GM10266 (cell line): ENCODE data around the gene PLA2G4D.

Experiments used
- DNase-seq: peaks from one replicate; pipeline ENCODE4 v3.0.0; 2012; ENCODE audit errors: extremely low spot score
- TF ChIP-seq, protein P1 (sequence below): IDR thresholded peaks from 2 replicates; pipeline ENCODE4 v1.5.1; 2012; ENCODE audit warnings: mild to moderate bottlenecking, low read depth; ENCODE audit not compliant: control insufficient read depth, insufficient read depth; ENCODE audit errors: missing control alignments

PLA2G4D gene

GRCh38 chr15:42084465-42085235 lies 9.7 kb downstream of the PLA2G4D start:
- peak; percentile 77 for DNase-seq
- TF ChIP-seq, protein P1, sequence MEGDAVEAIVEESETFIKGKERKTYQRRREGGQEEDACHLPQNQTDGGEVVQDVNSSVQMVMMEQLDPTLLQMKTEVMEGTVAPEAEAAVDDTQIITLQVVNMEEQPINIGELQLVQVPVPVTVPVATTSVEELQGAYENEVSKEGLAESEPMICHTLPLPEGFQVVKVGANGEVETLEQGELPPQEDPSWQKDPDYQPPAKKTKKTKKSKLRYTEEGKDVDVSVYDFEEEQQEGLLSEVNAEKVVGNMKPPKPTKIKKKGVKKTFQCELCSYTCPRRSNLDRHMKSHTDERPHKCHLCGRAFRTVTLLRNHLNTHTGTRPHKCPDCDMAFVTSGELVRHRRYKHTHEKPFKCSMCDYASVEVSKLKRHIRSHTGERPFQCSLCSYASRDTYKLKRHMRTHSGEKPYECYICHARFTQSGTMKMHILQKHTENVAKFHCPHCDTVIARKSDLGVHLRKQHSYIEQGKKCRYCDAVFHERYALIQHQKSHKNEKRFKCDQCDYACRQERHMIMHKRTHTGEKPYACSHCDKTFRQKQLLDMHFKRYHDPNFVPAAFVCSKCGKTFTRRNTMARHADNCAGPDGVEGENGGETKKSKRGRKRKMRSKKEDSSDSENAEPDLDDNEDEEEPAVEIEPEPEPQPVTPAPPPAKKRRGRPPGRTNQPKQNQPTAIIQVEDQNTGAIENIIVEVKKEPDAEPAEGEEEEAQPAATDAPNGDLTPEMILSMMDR: peak; percentile 92

DNA sequence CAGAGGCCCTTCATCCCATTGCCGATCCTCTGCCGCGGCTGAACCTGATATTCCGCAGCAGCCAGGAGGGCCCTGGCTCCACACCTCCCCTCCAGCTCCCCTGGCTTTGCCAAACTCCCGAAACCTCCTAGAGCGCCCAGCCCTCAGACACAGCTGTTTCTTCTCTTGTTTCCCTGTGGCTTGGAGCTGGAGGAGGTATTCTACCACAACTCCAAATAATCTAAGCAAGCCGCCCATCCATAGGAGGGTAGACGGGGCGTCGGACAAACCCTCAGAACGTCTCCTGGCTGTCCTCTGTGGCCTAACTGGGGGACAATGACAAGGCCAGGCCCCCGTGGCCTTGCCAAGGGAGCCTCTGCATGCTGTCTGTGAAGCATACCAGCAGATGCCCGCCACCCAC lies 10.4 kb downstream of the PLA2G4D start:
- DNase-seq: no peak
- TF ChIP-seq, protein P1: no peak

DNA sequence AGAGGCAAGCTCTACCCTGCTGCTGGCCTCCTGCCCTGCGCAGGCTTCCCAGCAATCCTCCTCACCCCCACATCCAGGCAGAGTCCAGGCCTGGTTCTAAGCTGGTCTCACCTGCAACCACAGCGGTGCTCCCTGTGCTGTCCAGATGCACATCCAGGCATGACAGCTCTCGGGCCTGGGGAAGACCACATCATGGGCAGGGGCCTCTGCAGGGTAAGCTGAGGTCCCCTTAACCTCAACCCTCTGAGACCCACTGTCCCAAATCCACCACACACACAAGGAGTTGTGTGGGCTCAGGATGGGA lies 10.8 kb downstream of the PLA2G4D start:
- no peak for DNase-seq
- TF ChIP-seq, protein P1: no peak

DNA sequence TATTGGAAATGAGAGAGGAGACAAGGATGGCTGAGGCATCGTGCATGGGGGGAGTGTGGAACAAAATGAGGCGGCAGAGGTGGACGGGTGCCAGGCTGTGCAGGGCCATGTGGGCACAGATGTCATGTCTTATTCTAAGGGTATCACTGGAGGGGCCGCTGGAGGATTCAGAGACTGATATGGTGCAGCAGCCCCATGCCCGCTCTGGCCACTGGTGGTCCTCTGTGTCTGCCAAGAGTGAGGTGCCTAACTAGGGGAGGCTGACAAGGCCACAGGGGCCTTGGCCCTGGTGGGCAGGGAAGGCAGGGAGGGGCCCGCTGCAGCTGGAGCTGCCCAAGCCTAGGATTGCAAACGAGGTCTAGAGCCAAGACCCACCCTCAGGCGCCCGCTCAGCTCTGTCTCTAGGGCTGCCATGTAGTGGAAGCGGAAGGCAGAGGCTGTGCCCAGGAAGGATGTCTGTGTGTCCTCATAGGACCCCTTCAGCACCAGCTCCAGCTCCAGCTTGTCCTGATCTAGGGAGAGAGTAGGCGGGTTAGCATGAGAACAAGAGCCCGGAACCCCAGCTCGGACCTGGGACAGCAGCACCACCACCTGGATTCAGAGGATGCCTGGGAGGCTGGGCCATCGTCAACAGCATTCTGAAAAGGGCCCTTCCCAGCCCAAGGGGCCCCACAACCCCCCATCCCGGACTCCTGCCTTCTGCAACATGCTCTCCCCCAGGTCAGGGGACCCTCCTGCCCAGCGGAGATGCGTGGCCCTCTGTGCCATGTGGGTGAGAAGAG lies 11.3 kb downstream of the PLA2G4D start:
- TF ChIP-seq, protein P1: no peak
- no peak for DNase-seq

- TF ChIP-seq, protein P1: no peak
Observed at GRCh38 chr15:42082141-42082540, 12.2 kb downstream of the PLA2G4D start.

DNA sequence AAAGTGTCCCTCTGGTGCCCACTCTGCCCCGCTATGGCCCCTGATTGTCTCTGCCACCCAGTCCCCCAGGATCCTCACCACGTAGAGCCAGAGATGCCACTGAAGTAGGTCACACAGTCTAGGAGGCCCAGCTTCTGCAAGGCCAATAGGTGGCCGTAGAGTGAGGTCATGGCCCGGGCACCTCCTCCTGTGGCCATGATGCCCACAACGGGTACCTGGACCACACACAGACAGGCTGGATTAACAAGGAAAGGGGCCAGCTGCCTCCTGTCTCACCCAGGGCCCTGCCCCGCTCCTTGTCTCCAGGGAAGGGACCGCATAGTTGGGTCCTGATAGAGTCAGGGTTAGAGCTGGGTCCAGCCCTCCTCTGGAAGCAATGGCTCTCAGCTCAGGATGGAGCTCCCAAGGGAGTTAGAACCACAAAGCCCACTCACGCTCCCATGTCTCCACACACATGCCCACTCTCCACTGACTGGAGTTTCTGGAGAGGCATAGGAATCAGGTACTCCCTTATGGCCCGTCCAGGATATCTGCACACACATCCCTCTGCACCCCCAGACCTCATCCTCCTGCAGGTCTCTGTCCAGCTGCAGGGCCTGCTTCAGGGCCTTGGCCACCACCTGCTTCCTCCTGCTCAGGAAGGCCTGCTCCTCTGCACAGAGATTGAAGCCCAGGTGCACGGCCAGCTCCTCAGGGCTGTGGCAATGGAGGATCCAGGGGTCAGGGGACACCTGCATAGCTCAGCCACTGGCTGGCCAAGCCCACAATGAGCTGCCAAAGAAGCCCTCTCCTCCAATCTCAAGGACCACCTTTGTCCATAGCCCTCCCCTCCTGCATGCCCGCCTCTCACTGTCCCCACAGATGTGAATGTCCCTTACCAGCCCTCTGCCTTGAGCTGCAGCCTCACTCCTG lies 13.2 kb downstream of the PLA2G4D start:
- TF ChIP-seq, protein P1: no peak
- DNase-seq: no peak

More at GRCh38 chr15:42082141-42082540, 12.2 kb downstream of the PLA2G4D start:
- no peak for DNase-seq
